ENCODE measurements around the gene FSTL4. TPM values are rescaled to one million over a fixed set of nuclear protein-coding genes. Genes with fewer than 3 reads are reported as not detected.
A peak's percentile ranks its signal among the peaks of the same experiment; 100 is the strongest.

FSTL4 gene
- total RNA-seq, 4 donors from 2014 or later = 5.1 to 8.3 (median 6.0) TPM

- peak in 1 of 2 donors; percentile 56 for DNase-seq (ENCODE audit: low spot score in 2 of 2)
- WGBS, 2 donors = 81 to 86% methylated on average over 6 of the region's 6 CpGs
- TF ChIP-seq POLR2A (IDR thresholded peaks at IDR 0.05) = no peak
- intact Hi-C loops (cut with DNase I; ENCODE audit: low total_unique reads) = no loop called here
- no peak overlapping the region for H3K4me3 ChIP-seq (ENCODE audit: low read depth, poor library complexity, severe bottlenecking)
Observed at GRCh38 chr5:133433641-133434040, 178.7 kb downstream of the FSTL4 start.

GRCh38 chr5:133432956-133433532, 179.3 kb downstream of the FSTL4 start:
- intact Hi-C loops (cut with DNase I; ENCODE audit: low total_unique reads) = no loop called here
- WGBS, 2 donors = 67 to 78% methylated on average over 3 of the region's 3 CpGs
- no peak overlapping the region for H3K4me3 ChIP-seq (ENCODE audit: low read depth, poor library complexity, severe bottlenecking)
- TF ChIP-seq POLR2A (IDR thresholded peaks at IDR 0.05) (no peak), CTCF (IDR thresholded peaks at IDR 0.05) (no peak)
- no peak for DNase-seq (ENCODE audit: low spot score in 2 of 2)

- WGBS, 2 donors = 93 to 98% methylated on average over 2 of the region's 2 CpGs
- intact Hi-C loops (cut with DNase I; ENCODE audit: low total_unique reads) = no loop called here
- no peak overlapping the region for H3K4me3 ChIP-seq (ENCODE audit: low read depth, poor library complexity, severe bottlenecking)
- TF ChIP-seq POLR2A (IDR thresholded peaks at IDR 0.05) = no peak
- TF ChIP-seq CTCF (IDR thresholded peaks at IDR 0.05) = no peak
- DNase-seq (ENCODE audit: low spot score in 2 of 2) = no peak
Observed at GRCh38 chr5:133431326-133431865, 180.9 kb downstream of the FSTL4 start.

GRCh38 chr5:133430095-133430494, 182.2 kb downstream of the FSTL4 start:
- DNase-seq (ENCODE audit: low spot score in 2 of 2) = no peak
- TF ChIP-seq CTCF (IDR thresholded peaks at IDR 0.05) = no peak
- intact Hi-C loops (cut with DNase I; ENCODE audit: low total_unique reads) = no loop called here
- H3K4me3 ChIP-seq (ENCODE audit: low read depth, poor library complexity, severe bottlenecking) = no peak overlapping the region

- intact Hi-C loops (cut with DNase I; ENCODE audit: low total_unique reads) = loop anchor here (10.0 kb wide), 1 partner anchor 446 kb away; no protein-coding TSS in a partner anchor
- WGBS, 2 donors = 77 to 84% methylated on average over 6 of the region's 6 CpGs
Observed at GRCh38 chr5:133429046-133429445, 183.3 kb downstream of the FSTL4 start.

More at GRCh38 chr5:133429046-133429445, 183.3 kb downstream of the FSTL4 start:
- H3K4me3 ChIP-seq (ENCODE audit: low read depth, poor library complexity, severe bottlenecking) = no peak overlapping the region
- TF ChIP-seq POLR2A (IDR thresholded peaks at IDR 0.05) = no peak
- no peak for TF ChIP-seq CTCF (IDR thresholded peaks at IDR 0.05)
- peak in 1 of 2 donors; percentile 53 for DNase-seq (ENCODE audit: low spot score in 2 of 2)

Measured in lower leg skin (tissue), 4 donors.